H1 (cell line): ENCODE measurements around the gene VIPR1. TPM values are rescaled to one million over a fixed set of nuclear protein-coding genes. Genes with fewer than 3 reads are reported as not detected.

Source experiments
- EGR1 ChIP-seq: IDR thresholded peaks from 2 replicates; pipeline ENCODE4 v1.6.1; 2011; ENCODE audit warnings: low read depth, low read length, borderline replicate concordance
- FOSL1 ChIP-seq: IDR thresholded peaks from 2 replicates; pipeline ENCODE4 v1.6.1; 2011; ENCODE audit warnings: mild to moderate bottlenecking, low read depth, low read length, moderate library complexity; ENCODE audit not compliant: insufficient read depth
- GTF2F1 ChIP-seq: IDR thresholded peaks from 2 replicates; pipeline ENCODE4 v1.6.1; 2012; ENCODE audit warnings: low read depth, low read length, improper control_type of control experiment, borderline replicate concordance
- PHF8 ChIP-seq: fragments of 200-600 bp; sonication (generic); conservative IDR thresholded peaks from 2 replicates; pipeline ENCODE4 v1.7.1; 2012; ENCODE audit warnings: low read depth, mild to moderate bottlenecking, inconsistent platforms, low read length, moderate library complexity
- RXRA ChIP-seq: IDR thresholded peaks from 2 replicates; pipeline ENCODE4 v1.6.1; 2011; ENCODE audit warnings: low read depth, mild to moderate bottlenecking, low read length, moderate library complexity; ENCODE audit not compliant: insufficient read depth
- SIN3A ChIP-seq, 2 experiments: IDR thresholded peaks in 1 of 2; conservative IDR thresholded peaks in 1 of 2; 2 replicates each; pipeline ENCODE4 v1.6.1; 2011 to 2012; ENCODE audit warnings: low read length in 2 of 2, improper control_type of control experiment in 1 of 2, low read depth in 1 of 2, mild to moderate bottlenecking in 1 of 2
- SP2 ChIP-seq: IDR thresholded peaks from 2 replicates; pipeline ENCODE4 v1.6.1; 2012; ENCODE audit warnings: mild to moderate bottlenecking, low read length, inconsistent platforms
- YY1 ChIP-seq: IDR thresholded peaks from 2 replicates; pipeline ENCODE4 v1.6.1; 2011; ENCODE audit warnings: low read depth, mild to moderate bottlenecking, low read length
- polyA plus RNA-seq, 7 experiments: library from polyadenylated mRNA; depleted of rRNA in 3 of 7; stranded (reverse) in 5 of 7; unstranded in 2 of 7; fragments of >200 nt in 5 of 7; fragments of 200-250 nt in 2 of 7; gene quantifications; 1 replicate in 5 of 7; 2 replicates in 1 of 7; 4 replicates in 1 of 7; pipeline versions ENCODE4 v1.2.1 to v1.2.3, GENCODE V29; 2011 to 2013; ENCODE audit warnings: missing spikeins in 2 of 7, mixed read lengths in 2 of 7
- total RNA-seq: library from RNA; stranded (reverse); fragmentation: NEBNext Ultra II Directional; extraction: Animal tissue kit (Norgen Biotek cat#: 25700); gene quantifications from 2 replicates; pipeline ENCODE4 v1.2.1, GENCODE V29; 2021

Gene VIPR1
- total and polyA plus RNA-seq, 2 of the 8 experiments (the other 6 are each of a cell fraction or from before 2014, with no cell fraction given), result 7.8 to 10.1 TPM

DNA sequence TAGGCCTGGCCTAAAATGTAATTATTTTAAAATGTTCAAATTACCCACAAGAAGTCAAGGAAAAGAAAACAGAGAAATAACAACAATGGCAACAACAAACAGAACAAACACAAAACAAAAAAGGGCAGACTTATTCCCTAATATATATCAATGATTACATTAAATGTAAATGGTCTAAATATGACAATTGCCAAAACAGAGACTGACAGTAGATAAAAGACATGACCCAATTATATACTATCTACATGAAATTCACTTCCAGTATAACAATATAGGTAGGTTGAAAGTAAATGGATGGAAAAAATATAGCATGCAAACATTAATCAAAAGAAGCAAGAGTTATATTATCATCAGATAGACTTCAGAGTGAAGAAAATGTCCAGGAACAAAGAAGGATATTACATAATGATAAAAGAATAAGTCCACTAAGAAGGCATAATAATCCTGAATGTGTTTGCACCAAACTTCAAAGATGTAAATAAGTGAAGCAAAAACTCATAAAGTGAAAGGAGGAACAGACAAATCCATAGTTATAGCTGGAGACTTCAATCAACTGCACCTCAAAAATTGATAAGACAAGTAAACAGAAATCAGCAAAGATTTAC lies 72.8 kb downstream of the VIPR1 start (continued):
- TF ChIP-seq SIN3A (conservative IDR thresholded peaks at IDR 0.05 in 1 of 2, IDR thresholded peaks at IDR 0.05 in 1 of 2; ENCODE audit: low read depth in 1 of 2, low read length in 2 of 2) (no peak), RXRA (no peak), PHF8 (no peak), EGR1 (no peak), GTF2F1 (no peak), YY1 (no peak), FOSL1 (no peak), SP2 (no peak)
